SW480 (cell line): ENCODE results near the gene PTGES3L.
A peak's percentile ranks its signal among the peaks of the same experiment; 100 is the strongest.
"Not testable (repeated sequence)": the region's sequence is repeated elsewhere in the genome, so short reads cannot be mapped to it uniquely, and the experiment has no call there.

Experiments used
- DNase-seq: peaks from one replicate; pipeline ENCODE4 v3.0.0-alpha.2; 2016; ENCODE audit warnings: low spot score

The PTGES3L gene

DNA sequence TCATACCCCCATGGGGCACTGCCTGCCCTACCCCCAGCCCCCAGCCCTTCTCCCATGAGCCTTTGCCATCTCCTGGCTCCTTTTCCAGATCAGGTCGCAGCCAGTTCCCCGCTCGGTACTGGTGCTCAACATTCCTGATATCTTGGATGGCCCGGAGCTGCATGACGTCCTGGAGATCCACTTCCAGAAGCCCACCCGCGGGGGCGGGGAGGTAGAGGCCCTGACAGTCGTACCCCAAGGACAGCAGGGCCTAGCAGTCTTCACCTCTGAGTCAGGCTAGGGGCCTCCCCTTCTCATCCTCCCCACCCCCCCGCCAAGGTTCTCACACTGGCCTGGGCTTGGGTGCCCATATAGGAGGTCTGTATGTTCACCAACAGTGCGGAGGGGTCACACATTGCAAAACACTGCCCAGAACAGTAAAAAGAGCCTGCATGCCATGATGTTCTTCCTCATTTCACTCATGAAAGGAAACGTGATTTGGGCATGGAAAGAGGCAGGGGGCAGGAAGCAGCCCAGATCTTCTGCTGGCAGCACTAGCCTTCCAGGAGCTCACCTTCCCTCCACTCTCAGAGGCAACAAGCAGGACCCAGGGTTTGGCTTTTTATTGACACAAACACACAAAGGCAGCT is 34.3 kb upstream of the PTGES3L start:
- no peak for DNase-seq

DNA sequence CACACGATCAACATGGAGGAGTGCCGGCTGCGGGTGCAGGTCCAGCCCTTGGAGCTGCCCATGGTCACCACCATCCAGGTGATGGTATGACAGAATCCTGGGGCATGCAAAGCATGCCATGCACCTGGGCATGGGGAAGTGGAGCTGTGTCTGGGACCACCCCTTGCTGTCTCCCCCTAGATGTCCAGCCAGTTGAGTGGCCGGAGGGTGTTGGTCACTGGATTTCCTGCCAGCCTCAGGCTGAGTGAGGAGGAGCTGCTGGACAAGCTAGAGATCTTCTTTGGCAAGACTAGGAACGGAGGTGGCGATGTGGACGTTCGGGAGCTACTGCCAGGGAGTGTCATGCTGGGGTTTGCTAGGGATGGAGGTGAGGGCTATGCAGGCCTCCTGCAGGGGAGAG is 33.4 kb upstream of the PTGES3L start:
- DNase-seq: no peak

DNA sequence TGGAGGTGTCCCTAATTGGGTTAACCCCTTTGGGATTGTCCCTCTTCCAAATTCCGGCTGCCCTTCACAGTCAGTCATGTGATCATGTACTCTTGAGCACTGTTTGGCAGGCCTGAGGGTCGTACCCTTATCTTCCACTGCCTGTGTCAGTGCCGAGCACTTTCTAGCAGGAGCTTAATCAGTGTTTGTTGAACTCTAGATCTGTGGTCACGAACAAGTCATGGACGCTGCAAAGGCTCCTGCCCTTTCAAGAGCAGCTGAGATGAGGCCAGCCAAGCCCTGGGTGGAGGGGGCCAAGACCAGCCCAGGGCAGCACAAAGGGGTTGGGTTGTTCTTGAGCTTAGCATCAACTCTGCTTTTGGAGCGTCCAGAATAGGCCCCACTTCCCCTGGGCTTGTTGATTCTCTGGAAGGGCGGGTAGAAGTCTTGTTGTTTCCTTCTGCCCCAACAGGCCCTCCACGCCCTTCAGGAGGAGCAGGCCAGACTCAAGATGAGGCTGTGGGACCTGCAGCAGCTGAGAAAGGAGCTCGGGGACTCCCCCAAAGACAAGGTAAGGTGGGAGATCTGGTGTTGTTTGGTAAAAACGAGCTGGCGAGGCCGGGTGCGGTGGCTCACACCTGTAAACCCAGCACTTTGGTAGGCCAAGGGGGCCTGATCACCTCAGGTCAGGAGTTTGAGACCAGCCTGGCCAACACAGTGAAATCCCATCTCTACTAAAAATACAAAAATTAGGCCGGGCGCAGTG is 32.0 kb upstream of the PTGES3L start:
- DNase-seq: no peak

- peak; percentile 93 for DNase-seq
Measured at GRCh38 chr17:43010667-43011308, 30.9 kb upstream of the PTGES3L start.

GRCh38 chr17:43006639-43007551 is 27.0 kb upstream of the PTGES3L start, which contains the start of gene IFI35:
TSS of gene IFI35 (plus strand) at chr17:43006784. CDS start at chr17:43006948, 164 bp downstream.
- peak; percentile 68 for DNase-seq

DNA sequence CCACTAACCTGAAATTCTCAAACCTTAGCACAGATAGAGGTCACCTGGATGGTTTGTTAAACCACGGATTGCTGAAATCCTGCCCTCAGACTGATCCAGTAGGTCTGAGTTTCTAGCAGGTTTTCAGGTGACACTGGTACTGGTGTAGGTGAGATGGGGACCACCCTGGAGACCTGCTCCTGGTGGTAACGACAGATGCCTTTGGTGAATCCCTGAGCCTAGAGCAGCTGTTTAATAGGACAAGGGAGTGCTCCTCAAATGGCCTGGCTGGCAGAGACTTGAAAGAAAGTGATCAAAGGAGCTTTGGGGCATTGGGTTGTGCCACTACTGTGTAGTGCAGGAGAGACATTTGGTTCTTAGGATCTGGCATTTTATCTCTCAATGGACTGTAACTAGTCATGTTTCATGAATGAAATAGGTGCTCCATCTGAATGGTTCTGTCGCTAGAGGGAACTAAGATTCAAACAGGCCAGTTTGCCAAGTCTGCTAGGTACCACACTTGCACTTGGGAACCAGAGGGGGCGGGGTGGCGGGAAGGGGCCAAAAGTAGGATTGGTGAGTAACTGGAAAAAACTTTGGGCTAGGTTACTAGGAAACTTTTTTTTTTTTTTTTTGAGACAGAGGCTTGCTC is 23.8 kb upstream of the PTGES3L start:
- peak; percentile 48 for DNase-seq

- not testable (repeated sequence) for DNase-seq
Measured at GRCh38 chr17:43000894-43001293, 21.0 kb upstream of the PTGES3L start.

GRCh38 chr17:42999003-42999525 is 19.2 kb upstream of the PTGES3L start:
- no peak for DNase-seq

- peak; percentile 100 for DNase-seq
Measured at GRCh38 chr17:42997984-42998938, 18.4 kb upstream of the PTGES3L start, which contains the start of gene RPL27. TSS of gene RPL27 (plus strand) at chr17:42998419. CDS start at chr17:42998751, 332 bp downstream.

DNA sequence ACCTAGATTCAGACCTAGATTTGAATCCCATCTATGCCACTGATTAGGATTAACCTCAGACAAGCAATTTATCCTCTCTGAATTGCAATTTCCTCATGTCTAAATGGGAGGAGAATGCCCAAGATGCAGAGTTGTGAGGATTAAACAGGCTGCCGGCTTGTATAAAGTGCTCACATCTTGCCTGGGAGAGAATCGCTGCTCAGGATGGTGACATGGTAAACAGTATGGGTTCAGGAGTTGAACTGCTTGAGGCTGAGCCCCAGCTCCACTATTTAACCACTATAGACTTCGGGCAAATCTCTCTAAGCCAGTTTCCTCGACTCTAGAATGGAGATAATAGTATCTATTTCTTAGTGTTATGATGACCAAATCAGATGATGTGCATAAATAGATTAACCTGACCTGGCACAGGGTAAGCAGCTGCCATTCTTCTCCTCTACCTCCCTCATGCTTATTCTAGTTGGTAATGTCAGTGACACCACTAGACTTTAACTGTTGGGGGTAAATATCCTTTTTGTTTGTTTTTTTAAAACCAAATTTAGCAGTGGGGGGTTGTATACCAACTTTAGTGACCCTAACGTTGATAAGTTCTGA is 17.6 kb upstream of the PTGES3L start:
- DNase-seq: peak; percentile 18

- not testable (repeated sequence) for DNase-seq
Measured at GRCh38 chr17:42993913-42994312, 14.0 kb upstream of the PTGES3L start.

DNA sequence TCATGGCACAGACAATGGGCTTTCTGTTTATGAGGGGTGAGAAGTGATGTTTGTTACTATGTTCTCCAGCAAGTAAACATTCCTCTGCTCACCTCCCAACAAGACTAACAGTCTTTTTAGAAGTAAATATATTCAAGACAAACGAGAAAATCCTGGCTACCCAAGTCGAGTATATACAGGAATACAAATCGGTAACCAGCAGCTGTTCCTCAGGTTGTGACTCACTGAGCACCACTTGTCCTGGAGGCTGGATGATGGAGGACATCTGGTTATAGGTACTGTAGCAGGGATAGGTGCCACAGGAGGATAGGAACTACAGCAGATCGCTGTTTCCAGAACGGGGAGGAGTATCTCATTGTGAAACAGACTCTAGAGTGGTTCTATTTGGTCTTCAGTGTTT is 13.0 kb upstream of the PTGES3L start:
- DNase-seq: no peak

DNA sequence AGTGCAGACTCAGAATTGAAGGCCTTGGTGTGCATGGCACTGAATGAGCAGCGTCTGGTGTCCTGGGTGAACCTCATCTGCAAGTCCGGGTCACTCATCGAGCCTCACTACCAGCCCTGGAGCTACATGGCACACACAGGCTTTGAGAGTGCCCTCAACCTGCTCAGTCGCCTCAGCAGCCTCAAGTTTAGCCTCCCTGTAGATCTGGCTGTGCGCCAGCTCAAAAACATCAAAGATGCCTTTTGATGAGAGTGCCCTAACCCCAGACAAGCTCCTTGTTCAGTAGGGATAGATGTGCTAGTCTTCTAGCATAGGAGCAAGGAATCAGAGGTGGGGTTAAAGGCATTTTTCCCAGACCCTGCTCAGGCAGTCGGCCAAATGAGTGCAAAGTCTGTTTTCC is 11.6 kb upstream of the PTGES3L start:
- no peak for DNase-seq

DNA sequence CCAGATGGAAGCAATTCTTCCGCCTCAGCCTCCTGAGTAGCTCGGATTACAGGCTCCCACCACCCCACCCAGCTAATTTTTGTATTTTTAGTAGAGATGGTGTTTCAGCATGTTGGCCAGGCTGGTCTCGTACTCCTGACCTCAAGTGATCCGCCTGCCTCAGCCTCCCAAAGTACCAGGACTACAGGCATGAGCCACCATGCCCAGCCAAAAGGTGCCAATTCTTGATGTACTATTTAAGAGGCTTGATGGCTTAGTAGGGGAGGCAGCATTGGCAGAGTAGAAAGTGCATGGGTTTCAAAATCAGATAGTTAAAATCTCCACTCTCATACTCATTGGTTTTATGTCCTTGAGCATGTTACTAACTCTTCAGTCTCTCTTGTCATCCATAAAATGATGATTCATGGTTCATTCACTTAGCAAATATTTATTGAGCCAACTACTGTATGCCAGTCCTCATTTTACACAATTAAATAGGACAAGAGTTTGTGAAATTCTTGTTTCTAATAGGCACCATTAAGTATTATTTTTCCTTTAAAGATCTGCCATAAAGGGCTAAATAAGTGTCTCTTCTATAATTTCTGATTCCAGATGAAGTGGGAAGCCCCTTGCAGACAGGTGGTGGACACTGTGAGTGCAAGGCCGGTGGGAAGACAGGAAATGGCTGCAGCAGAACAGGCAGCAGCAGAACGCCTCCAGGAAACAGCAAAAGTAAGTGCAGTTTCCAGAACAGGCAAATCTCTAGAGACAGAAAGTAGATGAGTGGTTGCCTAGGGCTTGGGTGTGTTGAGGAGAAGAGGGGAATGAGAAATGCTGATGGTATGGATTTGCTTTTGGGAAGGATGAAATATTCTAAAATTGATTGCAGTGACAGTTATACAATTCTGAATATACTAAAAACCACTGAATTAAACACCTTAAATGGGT is 10.1 kb upstream of the PTGES3L start:
- no peak for DNase-seq

DNA sequence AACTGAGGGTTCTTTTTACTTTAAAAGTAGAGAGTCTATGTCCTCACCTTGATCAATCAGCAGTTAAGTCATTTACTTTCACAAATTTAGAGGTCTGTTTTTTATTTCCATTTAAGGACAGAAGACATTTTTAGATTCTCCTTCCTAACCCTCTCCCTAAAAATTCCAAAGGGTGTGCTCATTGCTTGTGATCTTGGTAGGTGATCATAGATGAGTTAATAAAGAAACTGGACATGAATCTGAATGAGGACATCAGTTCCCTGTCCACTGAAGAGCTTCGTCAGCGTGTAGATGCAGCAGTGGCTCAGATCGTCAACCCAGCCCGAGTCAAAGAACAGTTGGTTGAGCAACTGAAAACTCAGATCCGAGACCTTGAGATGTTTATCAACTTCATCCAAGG is 9.3 kb upstream of the PTGES3L start:
- no peak for DNase-seq

- DNase-seq: no peak
Measured at GRCh38 chr17:42985225-42985624, 5.3 kb upstream of the PTGES3L start.

- DNase-seq: no peak
Measured at GRCh38 chr17:42982266-42982665, 2.4 kb upstream of the PTGES3L start.

DNA sequence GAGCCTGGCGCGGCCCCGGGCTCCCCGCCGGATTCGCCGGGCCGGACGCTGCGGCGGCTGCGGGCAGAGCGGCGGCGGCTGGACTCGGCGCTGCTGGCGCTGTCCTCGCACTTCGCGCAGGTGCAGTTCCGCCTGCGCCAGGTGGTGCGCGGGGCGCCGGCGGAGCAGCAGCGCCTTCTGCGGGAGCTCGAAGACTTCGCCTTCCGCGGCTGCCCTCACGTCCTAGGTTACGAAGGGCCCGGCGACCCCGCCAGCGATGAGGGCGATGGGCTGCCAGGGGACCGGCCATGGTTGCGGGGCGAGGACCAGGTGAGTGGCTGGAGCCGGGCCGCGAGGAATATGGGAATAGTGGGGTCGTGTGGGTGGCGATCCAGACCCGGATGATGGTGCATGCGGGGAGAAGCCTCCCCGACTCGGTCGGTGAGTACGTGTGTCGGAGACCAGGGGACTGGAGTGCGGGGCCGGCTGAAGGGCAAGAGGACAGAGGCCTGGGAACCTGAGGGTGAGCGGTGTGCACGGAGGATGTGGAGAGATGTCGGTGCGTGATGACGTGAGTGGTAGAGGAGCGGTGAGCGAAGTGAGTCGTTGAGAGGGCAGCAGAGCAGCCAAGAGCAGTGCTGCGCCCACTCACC is 1.0 kb upstream of the PTGES3L start:
- peak; percentile 79 for DNase-seq
